Liver (tissue), 3 donors: ENCODE measurements around the gene IFIT5.

Source experiments
- ATF3 ChIP-seq: IDR thresholded peaks from 2 replicates; pipeline ENCODE4 v1.6.1; 2016; ENCODE audit warnings: antibody characterized with exemption
- FOXA1 ChIP-seq: IDR thresholded peaks from 2 replicates; pipeline ENCODE4 v1.6.1; 2016; ENCODE audit warnings: antibody characterized with exemption
- GABPA ChIP-seq, 2 donors: IDR thresholded peaks in 1 of 2; conservative IDR thresholded peaks in 1 of 2; 2 replicates each; pipeline ENCODE4 v1.6.1; 2016; ENCODE audit warnings: antibody characterized with exemption in 2 of 2, mild to moderate bottlenecking in 1 of 2, moderate library complexity in 1 of 2
- HNF4G ChIP-seq: IDR thresholded peaks from 2 replicates; pipeline ENCODE4 v1.6.1; 2016; ENCODE audit warnings: antibody characterized with exemption
- MAX ChIP-seq: IDR thresholded peaks from 2 replicates; pipeline ENCODE4 v1.6.1; 2016; ENCODE audit warnings: antibody characterized with exemption
- RAD21 ChIP-seq, 2 donors: IDR thresholded peaks; 2 replicates each; pipeline ENCODE4 v1.6.1; 2016; ENCODE audit warnings: antibody characterized with exemption in 2 of 2, mild to moderate bottlenecking in 2 of 2
- REST ChIP-seq: IDR thresholded peaks from 2 replicates; pipeline ENCODE4 v1.6.1; 2016; ENCODE audit warnings: antibody characterized with exemption, mild to moderate bottlenecking
- RXRA ChIP-seq, 2 donors: IDR thresholded peaks; 2 replicates each; pipeline ENCODE4 v1.6.1; 2017 to 2018; ENCODE audit warnings: antibody characterized with exemption in 2 of 2, mild to moderate bottlenecking in 1 of 2
- SP1 ChIP-seq: IDR thresholded peaks from 2 replicates; pipeline ENCODE4 v1.6.1; 2018; ENCODE audit warnings: antibody characterized with exemption, mild to moderate bottlenecking
- TAF1 ChIP-seq: conservative IDR thresholded peaks from 2 replicates; pipeline ENCODE4 v1.6.1; 2016; ENCODE audit warnings: antibody characterized with exemption, mild to moderate bottlenecking
- TF ChIP-seq, protein P1 (sequence below): fragments of 150-350 bp; IDR thresholded peaks from 2 replicates; pipeline ENCODE4 v1.5.1; 2017; ENCODE audit warnings: improper control_type of control experiment, low read depth, low read length; ENCODE audit not compliant: missing input control
- donor health status: healthy.
- donor health status: healthy.

GRCh38 chr10:89377705-89378637 is 36.4 kb upstream of the IFIT5 start, which contains the start of gene IFIT1B:
- TF ChIP-seq, protein P1, sequence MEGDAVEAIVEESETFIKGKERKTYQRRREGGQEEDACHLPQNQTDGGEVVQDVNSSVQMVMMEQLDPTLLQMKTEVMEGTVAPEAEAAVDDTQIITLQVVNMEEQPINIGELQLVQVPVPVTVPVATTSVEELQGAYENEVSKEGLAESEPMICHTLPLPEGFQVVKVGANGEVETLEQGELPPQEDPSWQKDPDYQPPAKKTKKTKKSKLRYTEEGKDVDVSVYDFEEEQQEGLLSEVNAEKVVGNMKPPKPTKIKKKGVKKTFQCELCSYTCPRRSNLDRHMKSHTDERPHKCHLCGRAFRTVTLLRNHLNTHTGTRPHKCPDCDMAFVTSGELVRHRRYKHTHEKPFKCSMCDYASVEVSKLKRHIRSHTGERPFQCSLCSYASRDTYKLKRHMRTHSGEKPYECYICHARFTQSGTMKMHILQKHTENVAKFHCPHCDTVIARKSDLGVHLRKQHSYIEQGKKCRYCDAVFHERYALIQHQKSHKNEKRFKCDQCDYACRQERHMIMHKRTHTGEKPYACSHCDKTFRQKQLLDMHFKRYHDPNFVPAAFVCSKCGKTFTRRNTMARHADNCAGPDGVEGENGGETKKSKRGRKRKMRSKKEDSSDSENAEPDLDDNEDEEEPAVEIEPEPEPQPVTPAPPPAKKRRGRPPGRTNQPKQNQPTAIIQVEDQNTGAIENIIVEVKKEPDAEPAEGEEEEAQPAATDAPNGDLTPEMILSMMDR: no peak
- TF ChIP-seq MAX (no peak), RXRA (IDR thresholded peaks at IDR 0.05) (no peak), FOXA1 (no peak), REST (peak; percentile 49), SP1 (no peak), GABPA (IDR thresholded peaks at IDR 0.05 in 1 of 2, conservative IDR thresholded peaks at IDR 0.05 in 1 of 2) (no peak), RAD21 (IDR thresholded peaks at IDR 0.05) (no peak), TAF1 (no peak), HNF4G (no peak), ATF3 (no peak)
